Measurements from ENCODE around the gene CWF19L2.

CWF19L2 gene

DNA sequence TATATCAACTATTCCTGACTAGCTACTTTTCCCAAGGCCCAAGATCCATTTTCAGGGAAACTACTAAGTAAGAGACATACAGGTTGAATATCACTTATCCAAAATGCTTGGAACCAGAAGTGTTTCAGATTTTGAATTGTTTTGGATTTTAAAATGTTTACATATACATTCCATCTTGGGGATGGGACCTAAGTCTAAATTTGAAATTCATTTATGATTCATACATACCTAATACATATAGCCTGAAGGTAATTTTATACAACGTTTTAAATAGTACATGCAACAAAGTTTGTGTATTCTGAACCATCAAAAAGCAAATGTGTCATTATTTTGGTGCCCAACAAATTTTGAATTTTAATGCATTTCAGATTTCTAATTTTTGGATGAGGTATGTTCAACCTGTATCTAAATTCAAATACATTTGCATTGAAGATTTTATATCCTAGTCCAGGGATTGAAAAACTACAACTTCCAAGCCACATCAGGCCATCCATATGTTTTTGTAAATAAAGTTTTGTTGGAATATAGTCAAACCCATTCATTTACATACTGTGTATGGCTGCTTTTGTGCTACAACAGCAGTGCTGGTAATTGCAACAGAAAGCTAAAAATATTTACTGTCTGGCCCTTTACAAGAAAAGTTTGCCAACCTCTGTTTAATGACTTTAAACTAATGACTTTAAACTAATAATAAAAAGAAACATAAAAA is 73.3 kb downstream of the CWF19L2 start:
- in situ Hi-C loops (cut with MboI; ENCODE audit: low sequenced_read_pairs, unreplicated experiment): no loop called here
- no peak for DNase-seq (ENCODE audit: low spot score)
- TF ChIP-seq, protein P1, sequence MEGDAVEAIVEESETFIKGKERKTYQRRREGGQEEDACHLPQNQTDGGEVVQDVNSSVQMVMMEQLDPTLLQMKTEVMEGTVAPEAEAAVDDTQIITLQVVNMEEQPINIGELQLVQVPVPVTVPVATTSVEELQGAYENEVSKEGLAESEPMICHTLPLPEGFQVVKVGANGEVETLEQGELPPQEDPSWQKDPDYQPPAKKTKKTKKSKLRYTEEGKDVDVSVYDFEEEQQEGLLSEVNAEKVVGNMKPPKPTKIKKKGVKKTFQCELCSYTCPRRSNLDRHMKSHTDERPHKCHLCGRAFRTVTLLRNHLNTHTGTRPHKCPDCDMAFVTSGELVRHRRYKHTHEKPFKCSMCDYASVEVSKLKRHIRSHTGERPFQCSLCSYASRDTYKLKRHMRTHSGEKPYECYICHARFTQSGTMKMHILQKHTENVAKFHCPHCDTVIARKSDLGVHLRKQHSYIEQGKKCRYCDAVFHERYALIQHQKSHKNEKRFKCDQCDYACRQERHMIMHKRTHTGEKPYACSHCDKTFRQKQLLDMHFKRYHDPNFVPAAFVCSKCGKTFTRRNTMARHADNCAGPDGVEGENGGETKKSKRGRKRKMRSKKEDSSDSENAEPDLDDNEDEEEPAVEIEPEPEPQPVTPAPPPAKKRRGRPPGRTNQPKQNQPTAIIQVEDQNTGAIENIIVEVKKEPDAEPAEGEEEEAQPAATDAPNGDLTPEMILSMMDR (IDR thresholded peaks at IDR 0.05; ENCODE audit: borderline replicate concordance, control extremely low read depth, extremely low read depth, insufficient read depth, missing control alignments): no peak

DNA sequence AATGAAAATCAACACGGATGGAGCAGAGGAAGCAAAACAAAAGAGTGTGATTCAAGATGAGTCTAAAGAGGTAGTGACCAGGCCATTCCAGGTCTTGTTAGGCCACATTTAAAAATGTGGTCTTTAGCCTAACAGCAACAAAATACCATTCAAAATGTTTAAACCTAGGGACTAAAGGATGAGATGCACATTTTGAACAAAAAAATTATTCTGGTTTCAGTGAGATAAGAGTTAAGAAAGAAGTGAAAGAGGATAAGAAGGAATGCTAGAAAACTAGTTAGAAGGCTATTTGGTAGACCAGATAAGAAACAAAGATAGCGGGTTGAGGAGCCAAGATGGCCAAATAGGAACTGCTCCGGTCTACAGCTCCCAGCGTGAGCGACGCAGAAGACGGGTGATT is 85.2 kb downstream of the CWF19L2 start:
- no peak for DNase-seq (ENCODE audit: low spot score)
- TF ChIP-seq, protein P1 (IDR thresholded peaks at IDR 0.05; ENCODE audit: borderline replicate concordance, control extremely low read depth, extremely low read depth, insufficient read depth, missing control alignments): no peak
- in situ Hi-C loops (cut with MboI; ENCODE audit: low sequenced_read_pairs, unreplicated experiment): no loop called here

DNA sequence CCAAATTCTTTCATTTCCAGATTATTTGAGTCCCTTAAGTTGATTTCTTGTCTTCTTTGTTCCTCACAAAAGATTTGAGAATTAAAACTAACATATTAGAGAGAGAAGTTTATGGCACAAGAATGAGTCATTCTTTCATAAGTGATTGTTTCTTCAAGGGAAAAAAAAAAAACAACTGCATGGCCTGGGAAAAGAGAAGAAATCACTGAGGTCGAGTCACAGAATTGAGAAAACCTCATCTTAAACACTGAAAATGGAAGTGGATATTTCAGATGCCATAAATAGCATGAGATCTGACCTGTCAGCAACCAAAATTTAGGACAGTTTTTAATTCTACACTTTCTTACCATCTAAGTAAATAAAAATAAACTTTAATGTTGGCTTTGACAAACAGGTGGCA is 87.2 kb downstream of the CWF19L2 start:
- in situ Hi-C loops (cut with MboI; ENCODE audit: low sequenced_read_pairs, unreplicated experiment): no loop called here
- TF ChIP-seq, protein P1 (IDR thresholded peaks at IDR 0.05; ENCODE audit: borderline replicate concordance, control extremely low read depth, extremely low read depth, insufficient read depth, missing control alignments): no peak
- no peak for DNase-seq (ENCODE audit: low spot score)

DNA sequence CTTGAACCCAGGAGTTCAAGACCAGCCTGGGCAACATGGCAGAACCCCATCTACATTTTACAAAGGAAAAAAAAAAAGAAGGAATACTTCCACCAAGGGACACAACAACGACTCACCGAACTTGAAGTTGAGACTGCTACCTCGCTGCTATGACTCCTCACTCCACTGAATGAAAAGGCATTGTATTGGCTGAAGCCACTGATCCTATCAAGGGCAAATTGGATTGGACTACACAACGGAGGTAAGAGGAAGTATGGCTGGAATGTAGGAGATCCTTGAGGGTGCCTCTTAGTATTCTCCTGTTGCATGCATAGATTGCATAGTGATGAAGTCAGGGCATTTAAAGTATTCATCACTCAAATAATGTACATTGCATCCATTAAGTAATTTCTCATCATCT is 97.9 kb downstream of the CWF19L2 start:
- TF ChIP-seq, protein P1 (IDR thresholded peaks at IDR 0.05; ENCODE audit: borderline replicate concordance, control extremely low read depth, extremely low read depth, insufficient read depth, missing control alignments): no peak
- in situ Hi-C loops (cut with MboI; ENCODE audit: low sequenced_read_pairs, unreplicated experiment): no loop called here
- DNase-seq (ENCODE audit: low spot score): no peak

DNA sequence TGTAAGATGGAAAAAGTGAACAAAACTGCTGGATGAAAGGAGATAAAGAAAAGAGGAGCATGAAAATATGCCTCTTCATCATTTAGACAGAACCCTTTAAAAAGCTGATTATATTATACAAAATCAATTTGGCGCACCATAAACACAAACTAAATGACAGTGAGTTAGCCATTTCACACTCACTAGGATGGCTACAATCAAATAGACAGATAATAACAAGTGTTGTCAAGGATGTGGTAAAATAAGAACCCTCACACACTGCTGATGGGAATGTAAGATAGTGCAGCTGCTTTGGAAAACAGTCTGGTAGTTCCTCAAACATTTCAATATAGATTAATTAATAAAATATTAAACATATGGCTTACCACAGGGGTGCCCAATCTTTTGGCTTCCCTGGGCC is 99.7 kb downstream of the CWF19L2 start:
- TF ChIP-seq, protein P1 (IDR thresholded peaks at IDR 0.05; ENCODE audit: borderline replicate concordance, control extremely low read depth, extremely low read depth, insufficient read depth, missing control alignments): no peak
- in situ Hi-C loops (cut with MboI; ENCODE audit: low sequenced_read_pairs, unreplicated experiment): no loop called here
- no peak for DNase-seq (ENCODE audit: low spot score)

DNA sequence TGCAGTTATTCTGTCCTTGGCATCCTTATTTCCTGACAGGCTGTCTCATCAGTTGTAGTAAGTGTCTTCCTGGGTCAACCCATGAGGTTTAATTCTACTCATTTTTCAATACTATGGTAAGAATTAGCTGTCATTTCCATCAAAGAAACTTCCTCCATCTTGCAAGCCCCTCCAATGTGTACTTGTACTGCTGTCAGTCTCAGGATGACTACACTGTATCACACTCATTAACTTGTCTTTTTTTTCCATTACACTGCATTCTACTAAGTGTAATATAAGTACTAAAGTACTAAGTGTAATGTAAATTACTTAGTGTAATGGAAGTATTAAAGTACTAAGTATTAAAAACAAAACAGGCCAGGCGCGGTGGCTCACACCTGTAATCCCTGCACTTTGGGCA is 102.8 kb downstream of the CWF19L2 start:
- DNase-seq (ENCODE audit: low spot score): no peak
- in situ Hi-C loops (cut with MboI; ENCODE audit: low sequenced_read_pairs, unreplicated experiment): no loop called here
- TF ChIP-seq, protein P1 (IDR thresholded peaks at IDR 0.05; ENCODE audit: borderline replicate concordance, control extremely low read depth, extremely low read depth, insufficient read depth, missing control alignments): no peak

Data from GM13976 (cell line).